ENCODE data around the gene MLEC.
"Not testable (repeated sequence)": the region's sequence is repeated elsewhere in the genome, so short reads cannot be mapped to it uniquely, and the experiment has no call there.

MLEC gene

DNA sequence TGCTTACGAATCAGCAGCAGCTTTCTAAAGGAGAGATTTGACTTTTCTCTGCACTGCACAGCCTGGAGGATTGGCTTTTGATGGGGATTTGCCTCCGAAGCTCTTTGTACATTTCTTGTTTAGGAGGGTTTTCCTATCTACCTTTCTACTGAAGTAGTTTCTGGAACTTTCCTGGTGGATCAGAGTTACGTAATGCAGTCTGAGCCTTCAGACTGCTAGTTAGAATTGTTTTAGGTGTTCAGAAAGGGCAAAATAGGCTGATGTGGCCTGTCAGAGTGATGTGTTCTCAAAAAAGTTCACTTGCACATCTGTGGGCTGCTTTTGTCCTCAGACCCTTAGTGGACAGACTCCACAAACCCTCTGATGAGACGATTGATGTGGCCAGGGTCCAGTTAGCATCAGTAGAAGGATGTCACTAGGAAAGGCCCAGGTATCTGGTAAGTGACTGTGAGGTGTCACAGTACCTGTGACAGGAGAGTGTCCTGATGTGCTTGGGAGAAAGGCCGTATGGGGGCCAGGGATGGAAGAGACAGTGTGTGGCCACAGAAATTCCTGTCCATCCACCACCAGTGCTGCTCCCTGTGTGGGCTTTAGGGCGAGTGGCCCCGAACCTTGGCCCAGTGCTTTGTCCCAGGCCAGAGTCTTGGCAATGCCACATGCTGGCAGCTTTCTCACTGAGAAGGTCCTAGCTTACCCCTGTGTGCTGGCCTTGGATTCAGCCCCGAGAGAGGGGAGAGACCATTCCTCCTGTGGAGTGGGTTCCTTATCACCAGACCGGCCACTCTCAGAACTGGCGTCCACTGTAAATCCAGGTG is 34.2 kb downstream of the MLEC start:
- no peak for DNase-seq (ENCODE audit: low read depth in 3 of 3)

DNA sequence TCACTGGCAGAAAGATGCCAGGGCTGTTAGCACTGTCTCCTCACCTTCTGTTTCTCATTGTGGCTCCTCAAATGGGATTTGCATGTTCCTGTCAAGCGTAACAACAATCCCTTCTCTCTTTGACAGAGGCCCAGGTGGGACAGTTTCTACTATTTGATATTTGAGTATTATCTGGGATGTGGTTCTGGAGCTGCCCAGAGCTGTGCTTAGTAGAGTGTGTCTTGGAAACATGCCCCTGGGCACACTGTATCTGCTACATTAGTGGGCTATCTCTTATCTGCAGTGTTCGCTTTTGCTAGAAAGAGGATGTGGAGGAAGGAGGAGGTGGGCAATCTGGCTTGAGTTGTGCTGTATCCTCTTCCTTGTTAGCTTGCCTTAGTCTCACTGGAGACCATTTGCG is 34.9 kb downstream of the MLEC start:
- DNase-seq (ENCODE audit: low read depth in 3 of 3) = no peak

DNA sequence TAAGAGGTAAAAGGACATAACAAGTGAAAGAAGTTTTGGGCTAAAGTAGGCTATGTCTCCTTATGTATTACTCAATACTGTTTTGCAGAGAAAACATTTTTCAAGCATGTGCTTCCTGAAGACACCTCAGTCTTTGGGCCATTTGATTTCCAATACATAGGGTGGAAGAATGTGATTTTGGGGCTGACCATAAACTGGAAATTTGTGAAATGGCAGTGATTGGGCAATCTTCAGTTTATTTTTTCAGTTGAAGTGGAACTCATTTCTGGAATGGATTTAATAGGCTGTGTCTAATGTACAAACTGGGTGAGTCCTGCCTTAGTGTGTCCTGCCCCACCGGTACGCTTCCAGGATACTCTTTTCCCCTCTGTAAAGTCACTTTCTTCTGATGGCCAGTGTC is 35.8 kb downstream of the MLEC start:
- DNase-seq (ENCODE audit: low read depth in 3 of 3) = no peak

DNA sequence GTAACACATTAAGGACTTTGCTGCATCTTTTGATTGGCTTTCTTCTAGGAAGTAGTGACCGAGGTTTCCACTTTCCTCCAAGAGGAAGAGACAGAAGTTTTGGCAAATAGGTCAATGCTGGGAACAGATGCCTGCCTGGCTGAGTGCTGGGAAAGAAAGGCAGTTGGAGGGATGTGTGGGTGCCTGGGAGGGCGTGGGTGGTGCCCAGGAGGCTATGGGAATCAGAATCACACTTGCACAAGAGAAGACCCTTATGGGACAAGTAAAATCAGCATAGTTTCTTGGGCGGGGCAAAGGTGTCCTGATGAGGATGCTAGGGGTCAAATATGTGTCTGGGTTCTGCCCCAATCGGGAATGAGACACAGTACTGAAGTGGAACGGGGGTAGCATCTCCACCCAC is 37.8 kb downstream of the MLEC start:
- no peak for DNase-seq (ENCODE audit: low read depth in 3 of 3)

DNA sequence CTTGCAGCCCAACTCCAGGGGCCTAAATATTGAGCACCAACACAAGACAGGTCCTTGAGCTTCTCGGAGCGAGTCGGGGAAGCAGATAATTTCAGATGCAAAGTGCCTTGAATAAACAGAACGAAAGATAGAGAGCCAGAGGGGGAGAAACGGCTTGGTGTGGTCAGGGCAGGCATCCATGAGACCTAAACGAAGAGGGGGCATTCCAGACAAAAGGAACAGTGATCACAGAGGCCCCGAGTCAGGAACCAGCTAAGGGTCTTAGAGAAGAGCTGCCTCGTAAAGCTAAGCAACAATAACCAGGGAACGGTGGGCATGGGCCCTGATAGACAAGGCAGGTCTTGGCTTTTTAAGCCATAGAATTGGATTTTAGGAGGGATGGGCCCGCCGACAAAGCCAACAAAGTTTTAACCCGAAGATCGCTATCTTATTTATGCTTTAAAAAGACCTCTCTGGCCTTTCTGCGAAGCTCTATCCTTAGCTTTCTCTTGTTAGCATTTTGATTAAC is 38.3 kb downstream of the MLEC start:
- DNase-seq (ENCODE audit: low read depth in 3 of 3) = no peak

DNA sequence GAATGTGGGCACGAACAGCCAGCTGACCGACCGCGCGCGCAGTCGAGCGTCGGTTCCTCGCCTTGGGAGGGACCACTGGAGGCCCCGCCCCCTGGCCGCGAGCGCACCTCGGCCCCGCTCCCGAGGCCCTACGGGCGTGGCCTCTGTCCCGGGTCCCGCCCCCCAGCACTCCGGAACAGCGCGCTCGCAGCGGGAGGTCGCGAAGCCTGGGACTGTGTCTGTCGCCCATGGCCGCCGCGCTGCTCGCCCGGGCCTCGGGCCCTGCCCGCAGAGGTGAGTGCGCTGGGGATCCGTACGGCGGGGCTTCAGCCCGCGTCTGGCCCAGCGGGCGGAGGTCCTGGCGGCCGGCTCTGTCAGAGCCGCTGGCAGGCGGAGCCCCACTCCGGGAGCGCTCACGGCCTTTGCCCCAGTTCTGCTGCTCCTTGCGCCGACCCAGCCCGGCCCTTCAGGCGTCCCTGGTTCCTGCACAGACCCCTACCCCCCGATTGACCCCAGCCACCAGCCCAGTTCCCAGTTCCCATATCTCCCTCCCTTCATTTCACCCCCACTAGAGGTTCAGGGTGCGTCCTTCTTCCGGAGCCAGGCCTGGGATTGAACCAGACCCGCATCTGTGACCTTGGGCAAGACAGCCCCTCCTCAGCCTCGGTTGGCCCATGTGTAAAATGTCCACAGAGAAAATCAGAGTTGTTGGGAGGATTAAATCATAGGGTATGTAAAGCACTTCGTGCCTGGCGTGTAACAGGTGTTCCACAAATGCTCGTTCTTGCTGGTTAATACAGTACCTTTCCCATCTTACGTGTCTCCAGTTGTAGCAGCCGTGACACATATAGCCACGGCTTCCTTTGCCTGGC is 38.9 kb downstream of the MLEC start, which contains the start of gene ACADS:
TSS of gene ACADS (plus strand) at position 168 of the 851 bp plus-strand sequence. CDS start at position 228, 60 bp downstream.
- DNase-seq (ENCODE audit: low read depth in 3 of 3) = peak; percentile 75 to 93 (median 77)

DNA sequence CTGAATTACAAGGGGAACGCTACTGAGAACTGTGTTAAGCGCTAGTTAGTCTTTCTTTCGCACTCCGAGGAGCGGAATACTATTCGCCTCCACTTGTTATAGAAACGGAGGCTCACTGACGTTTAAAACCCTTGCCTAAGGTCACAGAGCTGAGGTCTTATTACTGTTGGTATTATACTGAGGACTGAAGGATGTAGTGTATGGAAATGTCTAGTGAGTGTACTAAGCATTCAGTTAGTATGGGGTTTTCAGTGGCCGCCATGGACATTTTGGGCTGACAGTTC is 39.5 kb downstream of the MLEC start:
- no peak for DNase-seq (ENCODE audit: low read depth in 3 of 3)

DNA sequence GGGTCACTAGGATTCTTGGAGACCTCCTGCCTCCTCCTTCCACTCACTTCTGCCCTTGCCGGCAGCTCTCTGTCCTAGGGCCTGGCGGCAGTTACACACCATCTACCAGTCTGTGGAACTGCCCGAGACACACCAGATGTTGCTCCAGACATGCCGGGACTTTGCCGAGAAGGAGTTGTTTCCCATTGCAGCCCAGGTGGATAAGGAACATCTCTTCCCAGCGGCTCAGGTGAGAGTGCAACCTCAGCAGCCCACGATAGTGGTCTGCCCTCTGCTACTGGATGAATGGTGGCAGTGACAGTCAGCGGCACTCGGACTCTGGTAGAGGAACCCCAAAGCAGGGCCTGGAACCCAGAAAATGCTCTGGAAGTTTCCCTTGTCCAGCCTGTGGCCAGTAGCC is 40.0 kb downstream of the MLEC start:
- no peak for DNase-seq (ENCODE audit: low read depth in 3 of 3)

DNA sequence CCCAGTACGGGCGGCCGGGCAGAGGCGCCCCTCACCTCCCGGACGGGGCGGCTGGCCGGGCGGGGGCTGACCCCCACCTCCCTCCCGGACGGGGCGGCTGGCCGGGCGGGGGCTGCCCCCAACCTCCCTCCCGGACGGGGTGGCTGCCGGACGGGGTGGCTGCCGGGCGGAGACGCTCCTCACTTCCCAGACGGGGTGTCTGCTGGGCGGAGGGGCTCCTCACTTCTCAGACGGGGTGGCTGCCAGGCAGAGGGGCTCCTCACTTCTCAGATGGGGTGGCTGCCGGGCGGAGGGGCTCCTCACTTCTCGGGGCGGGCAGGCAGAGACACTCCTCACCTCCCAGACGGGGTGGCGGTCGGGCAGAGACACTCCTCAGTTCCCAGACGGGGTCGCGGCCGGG is 45.2 kb downstream of the MLEC start:
- not testable (repeated sequence) for DNase-seq (ENCODE audit: low read depth in 3 of 3)

DNA sequence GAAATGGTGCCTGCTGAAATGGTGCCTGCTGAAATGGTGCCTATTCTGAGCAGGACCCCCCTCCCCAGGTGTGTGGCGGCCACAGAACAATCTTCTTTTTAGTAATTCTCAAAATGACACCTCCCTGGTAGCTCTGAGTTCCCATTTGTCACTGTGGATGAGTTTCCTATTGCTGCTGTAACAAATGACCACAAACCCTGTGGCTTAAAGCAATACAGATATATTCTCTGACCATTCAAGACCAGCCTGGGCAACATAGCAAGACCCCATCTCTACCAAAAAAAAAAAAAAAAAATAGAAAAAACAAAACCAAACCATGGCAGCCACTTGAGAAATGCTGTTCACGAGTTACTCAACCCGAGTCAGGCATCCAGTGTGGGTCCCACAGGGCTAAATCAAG is 46.6 kb downstream of the MLEC start:
- no peak for DNase-seq (ENCODE audit: low read depth in 3 of 3)

DNA sequence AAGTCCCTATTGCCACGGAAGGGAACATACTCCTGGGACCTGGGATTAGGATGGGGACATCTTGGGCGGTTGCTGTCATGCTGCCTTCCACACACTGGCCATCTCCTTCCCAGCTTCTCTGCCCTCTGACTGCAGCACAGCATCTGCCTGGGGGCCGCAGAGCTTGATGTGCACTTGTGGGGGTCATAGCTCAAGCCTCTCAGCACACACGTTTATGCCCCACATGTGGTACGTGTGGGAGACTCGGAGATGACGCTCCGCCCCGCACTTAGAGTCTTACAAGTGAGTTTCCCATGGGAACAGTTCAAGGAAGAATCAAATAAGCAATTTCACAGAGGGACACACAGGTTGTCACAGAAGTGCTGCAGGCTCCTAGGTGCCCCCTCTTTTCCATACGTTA is 47.3 kb downstream of the MLEC start:
- DNase-seq (ENCODE audit: low read depth in 3 of 3) = no peak

DNA sequence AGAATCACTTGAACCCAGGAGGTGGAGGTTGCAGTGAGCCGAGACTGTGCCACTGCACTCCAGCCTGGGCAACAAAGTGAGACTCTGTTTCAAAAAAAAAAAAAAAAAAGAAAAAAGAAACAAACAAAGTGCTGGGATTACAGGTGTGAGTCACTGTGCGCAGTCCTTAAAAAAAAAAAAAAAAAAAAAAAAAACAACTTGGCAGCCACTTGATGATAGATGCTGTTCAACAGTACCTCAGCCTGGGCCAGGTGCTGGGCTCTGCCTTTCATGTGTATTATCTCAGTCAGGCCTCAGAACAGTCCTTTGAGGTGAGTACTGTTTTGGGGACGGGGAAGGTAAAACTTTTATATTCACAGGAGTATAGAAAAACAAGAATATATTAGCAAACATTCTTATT is 48.2 kb downstream of the MLEC start:
- no peak for DNase-seq (ENCODE audit: low read depth in 3 of 3)

DNA sequence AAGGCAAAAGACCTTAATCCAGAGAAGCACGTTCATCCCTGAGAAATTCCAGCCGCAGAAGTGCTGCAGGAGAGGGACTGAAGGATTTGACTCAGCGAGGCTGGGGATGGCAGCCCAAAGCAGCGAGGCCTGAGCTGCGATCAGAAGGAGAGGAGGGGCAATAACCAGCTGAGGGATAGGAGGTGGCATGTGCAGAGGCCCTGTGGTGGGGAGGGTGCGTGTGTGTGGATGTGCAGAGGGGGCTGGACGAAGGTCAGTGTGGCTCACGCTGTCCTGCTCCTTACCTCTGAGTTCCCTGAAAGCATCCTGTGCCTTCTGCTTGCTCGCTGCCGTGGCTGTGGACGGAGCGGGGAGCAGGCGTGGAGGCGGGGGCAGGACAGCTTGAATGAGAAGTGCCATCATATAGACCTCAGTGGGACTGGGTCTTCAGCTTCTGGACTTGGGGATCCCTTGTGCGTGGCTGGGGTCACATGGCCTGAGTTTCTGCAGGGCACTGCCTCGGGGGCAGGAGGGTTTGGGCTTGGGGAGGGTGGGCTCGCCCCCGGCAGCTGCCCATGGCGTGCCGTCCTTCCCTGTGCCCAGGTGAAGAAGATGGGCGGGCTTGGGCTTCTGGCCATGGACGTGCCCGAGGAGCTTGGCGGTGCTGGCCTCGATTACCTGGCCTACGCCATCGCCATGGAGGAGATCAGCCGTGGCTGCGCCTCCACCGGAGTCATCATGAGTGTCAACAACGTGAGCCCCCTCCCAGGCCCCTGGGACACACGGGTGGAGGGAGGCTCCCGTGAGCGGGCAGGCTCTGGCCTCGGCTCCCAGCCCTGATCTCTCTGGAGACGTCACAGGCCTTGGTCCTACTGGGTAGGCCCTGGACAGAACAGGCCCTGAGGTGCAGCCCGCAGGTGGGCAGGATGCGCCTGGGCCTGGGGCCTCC is 49.7 kb downstream of the MLEC start:
- DNase-seq (ENCODE audit: low read depth in 3 of 3) = no peak

DNA sequence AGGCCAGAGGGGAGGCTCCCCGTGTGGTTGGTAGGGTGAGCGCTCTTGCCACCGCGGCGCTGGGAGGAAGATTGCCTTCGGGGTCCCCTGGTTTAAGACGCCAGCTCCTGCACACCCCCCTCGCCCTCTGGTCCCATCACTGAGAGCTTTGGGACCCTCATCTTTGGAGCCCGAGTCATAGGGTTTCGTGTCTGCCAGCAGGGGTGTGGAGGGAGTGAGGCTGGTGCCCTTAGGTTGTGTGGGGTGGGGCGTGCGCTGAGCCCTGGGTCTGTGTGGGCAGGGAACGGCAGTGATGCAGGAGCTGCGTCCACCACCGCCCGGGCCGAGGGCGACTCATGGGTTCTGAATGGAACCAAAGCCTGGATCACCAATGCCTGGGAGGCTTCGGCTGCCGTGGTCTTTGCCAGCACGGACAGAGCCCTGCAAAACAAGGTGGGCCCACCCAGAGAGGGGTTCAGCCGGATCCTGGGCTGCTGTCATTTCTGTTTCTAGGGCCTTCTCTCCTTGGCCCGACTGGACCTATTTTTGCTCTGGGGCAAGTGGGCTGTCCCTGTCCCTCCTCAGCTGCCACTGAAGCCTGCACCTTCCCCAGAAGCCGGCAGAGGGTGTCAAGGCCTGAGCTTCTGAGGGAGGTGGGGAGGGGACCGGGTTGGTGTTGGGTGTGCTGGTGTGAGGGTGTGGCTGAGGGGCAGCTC is 50.8 kb downstream of the MLEC start:
- DNase-seq (ENCODE audit: low read depth in 3 of 3) = no peak

DNA sequence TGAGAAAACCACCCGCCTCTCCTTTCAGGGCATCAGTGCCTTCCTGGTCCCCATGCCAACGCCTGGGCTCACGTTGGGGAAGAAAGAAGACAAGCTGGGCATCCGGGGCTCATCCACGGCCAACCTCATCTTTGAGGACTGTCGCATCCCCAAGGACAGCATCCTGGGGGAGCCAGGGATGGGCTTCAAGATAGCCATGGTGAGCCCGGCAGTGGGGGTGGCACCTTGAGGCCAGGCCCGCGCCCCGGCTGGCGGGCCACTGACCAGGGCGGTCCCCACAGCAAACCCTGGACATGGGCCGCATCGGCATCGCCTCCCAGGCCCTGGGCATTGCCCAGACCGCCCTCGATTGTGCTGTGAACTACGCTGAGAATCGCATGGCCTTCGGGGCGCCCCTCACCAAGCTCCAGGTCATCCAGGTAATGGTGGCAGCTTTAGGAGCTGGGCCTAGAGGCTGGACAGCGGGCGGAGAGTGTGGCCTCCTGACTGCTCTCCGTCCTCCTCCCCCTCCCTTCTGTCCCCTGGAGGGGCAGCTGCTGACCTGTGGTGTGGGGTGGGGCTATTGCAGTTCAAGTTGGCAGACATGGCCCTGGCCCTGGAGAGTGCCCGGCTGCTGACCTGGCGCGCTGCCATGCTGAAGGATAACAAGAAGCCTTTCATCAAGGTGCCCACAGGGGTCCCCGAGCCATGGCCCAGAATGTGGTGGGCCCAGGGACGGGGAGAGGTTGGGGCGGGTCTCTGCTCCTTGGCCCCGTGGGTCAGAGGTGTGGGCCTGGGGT is 51.5 kb downstream of the MLEC start:
- DNase-seq (ENCODE audit: low read depth in 3 of 3) = no peak

DNA sequence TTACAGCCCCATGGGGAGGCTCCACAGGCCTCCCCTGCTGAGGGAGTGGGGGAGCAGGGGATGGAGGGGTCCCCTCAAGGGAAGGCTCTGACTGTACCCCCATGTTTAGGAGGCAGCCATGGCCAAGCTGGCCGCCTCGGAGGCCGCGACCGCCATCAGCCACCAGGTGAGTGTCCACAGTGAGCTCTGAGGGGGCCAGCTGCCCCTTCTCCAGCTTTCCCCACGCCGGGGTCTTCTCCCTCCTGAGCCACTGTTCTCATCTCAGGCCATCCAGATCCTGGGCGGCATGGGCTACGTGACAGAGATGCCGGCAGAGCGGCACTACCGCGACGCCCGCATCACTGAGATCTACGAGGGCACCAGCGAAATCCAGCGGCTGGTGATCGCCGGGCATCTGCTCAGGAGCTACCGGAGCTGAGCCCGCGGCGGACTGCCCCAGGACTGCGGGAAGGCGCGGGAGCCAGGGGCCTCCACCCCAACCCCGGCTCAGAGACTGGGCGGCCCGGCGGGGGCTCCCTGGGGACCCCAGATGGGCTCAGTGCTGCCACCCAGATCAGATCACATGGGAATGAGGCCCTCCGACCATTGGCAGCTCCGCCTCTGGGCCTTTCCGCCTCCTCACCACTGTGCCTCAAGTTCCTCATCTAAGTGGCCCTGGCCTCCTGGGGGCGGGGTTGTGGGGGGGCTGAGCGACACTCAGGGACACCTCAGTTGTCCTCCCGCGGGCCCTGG is 52.2 kb downstream of the MLEC start:
- DNase-seq (ENCODE audit: low read depth in 3 of 3) = no peak

DNA sequence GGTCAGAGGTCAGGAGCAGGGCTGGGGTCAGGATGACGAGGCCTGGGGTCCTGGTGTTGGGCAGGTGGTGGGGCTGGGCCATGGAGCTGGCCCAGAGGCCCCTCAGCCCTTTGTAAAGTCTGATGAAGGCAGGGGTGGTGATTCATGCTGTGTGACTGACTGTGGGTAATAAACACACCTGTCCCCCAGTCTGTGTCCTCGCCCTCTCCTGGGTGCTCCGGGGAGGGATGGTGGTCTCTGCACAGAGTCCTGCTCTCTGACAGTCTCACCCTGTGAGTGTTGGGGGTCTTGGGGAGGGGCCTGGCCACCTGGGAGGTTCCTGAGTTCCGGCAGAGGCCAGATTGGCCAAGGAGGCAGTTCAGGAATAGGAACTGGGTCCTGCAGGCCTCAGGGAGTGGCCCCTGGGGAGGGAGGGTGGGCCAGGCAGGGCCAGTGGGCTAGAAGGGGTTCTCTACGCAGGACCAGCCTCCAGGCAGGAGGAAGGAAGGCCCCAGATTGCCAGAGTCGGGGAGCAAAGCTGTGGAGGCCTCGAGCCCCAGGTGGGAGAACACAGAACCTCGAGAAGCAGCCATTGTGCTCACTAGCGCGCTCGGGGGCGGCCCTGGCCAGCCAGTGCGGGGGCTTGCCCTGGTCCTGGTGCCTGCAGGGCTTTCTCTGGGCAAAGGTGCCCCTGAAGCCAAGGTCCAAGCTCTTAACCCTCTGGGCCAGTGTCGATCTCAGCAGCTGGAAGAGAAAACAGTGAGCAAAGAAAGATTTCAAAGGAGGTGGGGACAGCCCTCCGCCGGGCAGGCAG is 53.1 kb downstream of the MLEC start:
- no peak for DNase-seq (ENCODE audit: low read depth in 3 of 3)

DNA sequence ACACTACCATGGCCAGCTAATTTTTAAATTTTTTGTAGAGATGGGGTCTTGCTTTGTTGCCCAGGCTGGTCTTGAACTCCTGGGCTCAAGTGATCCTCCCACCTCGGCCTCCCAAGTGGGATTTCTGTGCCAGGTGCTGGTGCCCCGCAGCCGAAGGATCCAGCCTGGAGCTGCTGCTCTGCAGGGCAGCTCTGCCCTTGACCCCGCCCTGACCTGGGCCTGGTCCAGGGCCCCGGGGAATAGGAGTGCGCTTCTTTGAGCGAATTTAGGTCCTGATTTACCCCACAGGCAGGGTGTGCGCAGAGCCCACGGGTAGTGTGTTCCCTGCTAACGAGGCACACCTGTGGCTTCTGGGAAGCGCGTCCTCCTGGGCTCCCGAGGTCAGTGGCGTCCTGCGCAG is 53.9 kb downstream of the MLEC start:
- no peak for DNase-seq (ENCODE audit: low read depth in 3 of 3)

All from stimulated activated CD4-positive, alpha-beta T cell treated with anti-CD3 and anti-CD28 coated beads, TNF-alpha, amount 100 ng/mL, for 48 hours (primary cell).